Large intestine (tissue), 3 donors: ENCODE data around the gene SLC35F2. TPM values are rescaled to one million over a fixed set of nuclear protein-coding genes. Genes with fewer than 3 reads are reported as not detected.
"Not testable (repeated sequence)": the region's sequence is repeated elsewhere in the genome, so short reads cannot be mapped to it uniquely, and the experiment has no call there.

Experiments
- DNase-seq, 2 donors: peaks; one replicate each; pipeline versions ENCODE4 v3.0.0 to v3.0.0-alpha.2; 2013
- H3K27ac ChIP-seq: one replicate; pipeline ENCODE4 v1.5.1; 2013; ENCODE audit warnings: low read length
- H3K27me3 ChIP-seq: 2 replicates; pipeline ENCODE4 v1.6.1; 2013; ENCODE audit warnings: low read length; ENCODE audit not compliant: control insufficient read depth, insufficient read depth
- H3K36me3 ChIP-seq: 2 replicates; pipeline ENCODE4 v1.6.1; 2013; ENCODE audit warnings: low read length; ENCODE audit not compliant: control insufficient read depth, insufficient read depth
- H3K4me1 ChIP-seq: one replicate; pipeline ENCODE4 v1.6.1; 2013; ENCODE audit warnings: low read length; ENCODE audit not compliant: control insufficient read depth, insufficient read depth
- H3K4me3 ChIP-seq: one replicate; pipeline ENCODE4 v1.5.1; 2013; ENCODE audit warnings: low read length
- H3K9me3 ChIP-seq: one replicate; pipeline ENCODE4 v1.6.1; 2013; ENCODE audit warnings: mild to moderate bottlenecking, low read depth, low read length, moderate library complexity; ENCODE audit not compliant: control insufficient read depth
- WGBS: methylation state at CpG from one replicate; pipeline ENCODE4 v1.1.5; 2013; ENCODE audit warnings: low lambda C conversion rate; ENCODE audit not compliant: insufficient coverage; 5-methylcytosine and 5-hydroxymethylcytosine counted together
- polyA plus RNA-seq: library from polyadenylated mRNA; unstranded; fragments of 120-200 nt; gene quantifications from one replicate; pipeline ENCODE4 v1.2.1, GENCODE V29; 2013

The SLC35F2 gene
- polyA plus RNA-seq, 1 donor, result 12.5 TPM

DNA sequence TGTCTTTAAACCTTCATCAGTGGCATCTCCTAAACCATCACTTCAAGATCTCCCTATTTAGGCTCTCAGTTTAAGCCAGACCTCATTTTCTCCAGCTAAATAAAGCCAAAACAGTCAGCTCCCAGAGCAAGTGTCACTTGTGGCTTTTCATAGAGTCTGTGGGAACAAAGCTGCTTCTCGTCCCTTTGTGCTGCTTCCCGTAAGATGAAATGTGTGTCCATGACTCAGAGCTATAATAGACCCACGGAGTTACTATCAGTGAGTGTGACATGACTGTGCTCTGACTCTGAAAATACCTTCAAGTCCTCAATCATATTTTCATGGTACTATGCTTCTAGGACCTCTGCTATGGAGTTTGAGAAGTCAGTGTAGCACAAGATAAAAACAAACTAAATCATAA lies 89.4 kb downstream of the SLC35F2 start:
- no peaks in the 10 kb centered on the region for H3K27me3 ChIP-seq
- no peak overlapping the region for H3K27ac ChIP-seq
- H3K4me1 ChIP-seq, result no peaks in the 10 kb centered on the region
- H3K36me3 ChIP-seq, result no peaks in the 10 kb centered on the region
- no peak for DNase-seq
- no peak overlapping the region for H3K4me3 ChIP-seq
- WGBS, result no CpG with 5 or more reads among the region's 3 CpGs
- H3K9me3 ChIP-seq, result no peaks in the 10 kb centered on the region

GRCh38 chr11:107758719-107759355 lies 99.8 kb downstream of the SLC35F2 start:
- not testable (repeated sequence) for H3K4me3 ChIP-seq, H3K27ac ChIP-seq, H3K9me3 ChIP-seq, H3K36me3 ChIP-seq, H3K27me3 ChIP-seq, H3K4me1 ChIP-seq
- WGBS, result no CpG with 5 or more reads among the region's 7 CpGs
- peak in 1 of 2 donors; percentile 29 for DNase-seq

DNA sequence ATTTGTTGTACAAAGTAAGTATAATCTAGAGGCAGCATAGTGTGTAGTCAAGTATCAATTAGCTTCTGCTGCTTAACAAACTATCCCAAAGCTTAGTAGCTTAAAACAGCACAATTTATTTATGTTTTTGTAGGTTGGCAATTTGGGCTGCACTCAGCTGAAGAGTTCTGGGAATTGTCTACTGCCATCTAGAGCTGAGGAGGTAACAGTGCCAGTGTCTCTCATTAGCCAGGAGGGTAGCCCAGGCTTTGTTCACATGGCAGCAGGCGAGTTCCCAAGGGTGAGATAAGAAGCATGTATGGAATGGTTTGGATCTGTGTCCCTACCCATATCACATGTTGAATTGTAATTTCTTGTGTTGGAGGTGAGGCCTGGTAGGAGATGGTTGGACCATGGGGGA lies 100.9 kb downstream of the SLC35F2 start:
- WGBS, result no CpG with 5 or more reads among the region's 1 CpG
- Histone ChIP-seq H3K4me3 (no peak overlapping the region), H3K4me1 (no peaks in the 10 kb centered on the region), H3K9me3 (no peaks in the 10 kb centered on the region), H3K27me3 (no peaks in the 10 kb centered on the region), H3K36me3 (no peaks in the 10 kb centered on the region), H3K27ac (no peak overlapping the region)
- DNase-seq, result no peak

DNA sequence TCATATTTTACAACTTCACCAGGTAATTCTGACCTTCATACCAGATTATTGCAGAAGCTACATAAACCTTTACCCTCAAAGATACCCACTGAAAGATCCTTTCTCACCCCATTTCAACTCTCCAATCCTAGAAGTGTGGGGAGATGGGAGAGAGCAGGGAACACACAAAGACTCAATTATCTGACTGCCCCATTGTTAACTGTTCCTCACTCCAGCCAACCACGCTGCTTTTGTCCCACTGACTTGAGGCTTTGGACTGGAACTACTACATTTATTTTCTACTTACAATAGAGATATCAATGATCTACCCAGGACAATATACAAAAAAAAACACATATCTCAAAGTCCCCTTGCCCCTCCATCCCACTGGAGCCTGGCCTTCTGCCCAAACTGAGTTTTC lies 102.0 kb downstream of the SLC35F2 start:
- Histone ChIP-seq H3K4me3 (no peak overlapping the region), H3K9me3 (no peaks in the 10 kb centered on the region), H3K27me3 (no peaks in the 10 kb centered on the region), H3K36me3 (no peaks in the 10 kb centered on the region), H3K4me1 (no peaks in the 10 kb centered on the region), H3K27ac (no peak overlapping the region)
- DNase-seq, result no peak
- WGBS, result no CpG with 5 or more reads among the region's 1 CpG

DNA sequence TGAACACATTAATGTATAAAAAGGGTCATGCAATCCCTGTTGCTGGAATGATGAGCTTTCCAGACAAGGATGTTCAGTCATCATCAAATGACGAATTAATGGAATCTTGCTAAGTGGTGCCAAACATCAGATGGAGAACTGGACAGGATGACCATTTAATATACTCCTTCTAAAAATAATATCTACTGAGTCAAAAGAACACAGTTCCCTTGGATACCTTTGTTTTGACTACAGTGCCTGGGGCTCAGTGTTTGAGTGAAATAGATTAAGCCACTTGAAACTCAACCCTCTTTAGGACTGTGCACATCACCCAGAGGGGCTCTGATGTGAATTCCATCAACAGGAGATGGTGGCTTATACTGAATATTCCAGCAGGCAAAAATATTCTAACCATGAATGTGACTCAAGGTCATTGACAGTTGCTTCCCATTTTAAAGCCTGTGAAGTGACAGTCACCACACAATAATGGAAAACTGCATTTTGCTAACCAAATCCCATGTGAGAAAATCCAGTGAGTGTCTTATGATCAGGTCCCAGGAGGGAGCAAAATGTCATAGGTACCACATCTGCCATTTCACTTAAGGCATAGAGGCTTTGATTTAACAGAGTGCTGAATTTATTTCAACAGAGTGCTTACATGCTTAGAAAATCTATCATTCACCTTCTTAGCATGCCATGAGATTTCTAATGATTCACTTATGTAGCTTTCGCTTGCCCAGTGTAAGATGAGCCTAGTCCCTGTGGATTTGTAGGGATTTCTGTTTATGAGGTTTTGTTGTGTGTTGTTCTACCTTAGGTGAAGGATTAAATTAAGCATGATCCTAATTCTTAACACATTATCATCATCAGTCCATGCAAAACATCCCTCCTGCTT lies 105.4 kb downstream of the SLC35F2 start:
- H3K4me3 ChIP-seq, result no peak overlapping the region
- H3K9me3 ChIP-seq, result no peaks in the 10 kb centered on the region
- no peaks in the 10 kb centered on the region for H3K27me3 ChIP-seq
- DNase-seq, result no peak
- no peak overlapping the region for H3K27ac ChIP-seq
- WGBS, result no CpG with 5 or more reads among the region's 2 CpGs
- no peaks in the 10 kb centered on the region for H3K4me1 ChIP-seq
- H3K36me3 ChIP-seq, result no peaks in the 10 kb centered on the region

GRCh38 chr11:107752508-107752907 lies 106.1 kb downstream of the SLC35F2 start:
- DNase-seq, result no peak
- no CpG with 5 or more reads among the region's 5 CpGs for WGBS
- no peaks in the 10 kb centered on the region for H3K27me3 ChIP-seq

DNA sequence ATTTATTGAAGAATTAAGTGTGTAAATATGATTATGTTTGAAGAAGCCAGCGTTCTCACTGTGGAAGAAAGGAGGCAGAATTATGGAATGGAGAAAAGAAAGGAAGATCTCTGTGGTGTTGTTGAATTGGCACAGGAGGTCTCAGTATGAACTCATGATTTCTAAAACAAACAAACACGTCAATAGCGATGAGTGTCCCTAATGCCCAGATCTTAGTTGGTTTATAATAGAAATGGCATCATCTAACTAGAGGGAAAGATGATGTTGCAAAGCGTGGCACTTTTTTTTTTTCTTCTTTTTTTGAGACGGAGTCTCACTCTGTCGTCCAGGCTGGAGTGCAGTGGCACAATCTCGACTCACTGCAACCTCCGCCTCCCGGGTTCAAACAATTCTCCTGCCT lies 107.5 kb downstream of the SLC35F2 start:
- H3K4me1 ChIP-seq, result no peaks in the 10 kb centered on the region
- no peak overlapping the region for H3K27ac ChIP-seq
- WGBS, result no CpG with 5 or more reads among the region's 9 CpGs
- no peaks in the 10 kb centered on the region for H3K36me3 ChIP-seq
- no peak overlapping the region for H3K4me3 ChIP-seq
- H3K9me3 ChIP-seq, result no peaks in the 10 kb centered on the region
- no peaks in the 10 kb centered on the region for H3K27me3 ChIP-seq
- DNase-seq, result no peak

More at GRCh38 chr11:107752508-107752907, 106.1 kb downstream of the SLC35F2 start:
- H3K4me1 ChIP-seq, result no peaks in the 10 kb centered on the region
- no peaks in the 10 kb centered on the region for H3K36me3 ChIP-seq
- H3K27ac ChIP-seq, result no peak overlapping the region
- H3K9me3 ChIP-seq, result no peaks in the 10 kb centered on the region
- H3K4me3 ChIP-seq, result no peak overlapping the region

- Histone ChIP-seq H3K4me3 (no peak overlapping the region), H3K9me3 (no peaks in the 10 kb centered on the region), H3K36me3 (no peaks in the 10 kb centered on the region), H3K4me1 (no peaks in the 10 kb centered on the region), H3K27ac (no peak overlapping the region), H3K27me3 (no peaks in the 10 kb centered on the region)
- no CpG with 5 or more reads among the region's 15 CpGs for WGBS
- DNase-seq, result no peak
These were observed 108.3 kb downstream of the SLC35F2 start for GRCh38 chr11:107750313-107750712.

DNA sequence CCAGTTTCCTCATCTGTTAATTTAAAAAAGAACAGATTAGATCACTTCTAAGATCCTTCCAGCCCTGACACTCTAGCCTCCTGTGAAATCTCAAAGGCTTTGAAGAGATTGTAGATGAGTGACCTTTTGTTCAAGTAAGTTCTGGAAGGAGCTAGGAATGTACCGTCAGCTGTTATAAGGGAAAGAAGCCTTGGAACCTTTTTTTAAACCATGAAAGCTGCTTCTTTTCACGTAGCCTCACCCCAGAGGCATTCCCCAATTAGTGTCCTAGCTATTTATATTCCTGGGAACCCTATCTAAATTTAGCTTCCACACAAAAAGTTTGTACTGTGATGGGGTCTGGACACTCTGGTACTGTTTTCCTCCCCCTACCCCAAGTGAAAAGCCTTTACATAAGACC lies 111.0 kb downstream of the SLC35F2 start:
- Histone ChIP-seq H3K9me3 (no peaks in the 10 kb centered on the region), H3K4me3 (no peak overlapping the region), H3K36me3 (no peaks in the 10 kb centered on the region), H3K4me1 (no peaks in the 10 kb centered on the region), H3K27ac (no peak overlapping the region), H3K27me3 (no peaks in the 10 kb centered on the region)
- whole genome bisulfite sequencing, result no CpG with 5 or more reads among the region's 2 CpGs
- DNase-seq, result no peak

GRCh38 chr11:107744736-107745135 lies 113.9 kb downstream of the SLC35F2 start:
- no CpG with 5 or more reads among the region's 3 CpGs for WGBS
- H3K4me1 ChIP-seq, result no peaks in the 10 kb centered on the region
- no peak overlapping the region for H3K27ac ChIP-seq
- no peaks in the 10 kb centered on the region for H3K9me3 ChIP-seq
- DNase-seq, result no peak
- no peak overlapping the region for H3K4me3 ChIP-seq
- H3K27me3 ChIP-seq, result no peaks in the 10 kb centered on the region
- H3K36me3 ChIP-seq, result no peaks in the 10 kb centered on the region
